NOMO-1 treated with dmso at 0.1 percent for 144 hours (cell line): ENCODE measurements around the gene GLRA3.
"Not testable (repeated sequence)": the region's sequence is repeated elsewhere in the genome, so short reads cannot be mapped to it uniquely, and the experiment has no call there.

ENCODE experiments used
- DNase-seq: peaks from one replicate; lab custom pipeline; 2025; ENCODE audit not compliant: unreplicated experiment; lab: John Stamatoyannopoulos, UW

Gene GLRA3

DNA sequence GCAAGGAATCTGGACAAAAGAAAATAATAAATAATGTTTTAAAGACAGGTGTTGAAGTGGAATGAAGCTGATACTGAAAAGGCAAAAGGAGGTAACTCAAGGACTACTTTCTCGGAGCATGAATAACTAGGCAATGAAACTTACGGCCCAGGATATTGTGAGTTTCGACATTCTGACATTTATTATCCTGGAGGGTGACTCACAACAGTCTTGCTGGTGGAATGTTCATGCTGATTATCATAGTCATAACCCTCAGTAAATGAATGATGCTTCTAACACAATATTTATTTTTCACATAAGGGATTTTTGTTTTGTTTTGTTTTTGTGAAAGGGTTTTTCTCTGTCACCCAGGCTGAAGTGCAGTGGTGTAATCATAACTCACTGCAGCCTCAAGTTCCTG is 159.8 kb downstream of the GLRA3 start:
- no peak for DNase-seq

DNA sequence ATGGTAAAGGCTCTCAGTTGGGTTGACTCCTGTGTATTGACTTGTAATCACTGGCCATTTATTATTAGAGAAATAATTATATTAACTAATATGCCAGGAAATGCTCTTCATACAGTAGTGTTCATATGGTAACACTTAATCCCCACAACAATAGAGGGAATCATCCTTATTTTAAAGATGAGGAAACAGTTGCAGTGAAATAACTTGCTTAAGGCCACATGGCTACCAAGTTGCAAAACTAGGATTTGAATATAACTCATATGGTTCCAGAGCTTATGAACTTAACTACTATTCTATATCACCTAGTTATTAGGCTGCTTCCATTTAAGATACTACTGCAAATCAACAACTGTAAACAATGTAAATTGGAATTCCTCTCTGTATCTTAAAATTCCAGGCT is 163.2 kb downstream of the GLRA3 start:
- no peak for DNase-seq

DNA sequence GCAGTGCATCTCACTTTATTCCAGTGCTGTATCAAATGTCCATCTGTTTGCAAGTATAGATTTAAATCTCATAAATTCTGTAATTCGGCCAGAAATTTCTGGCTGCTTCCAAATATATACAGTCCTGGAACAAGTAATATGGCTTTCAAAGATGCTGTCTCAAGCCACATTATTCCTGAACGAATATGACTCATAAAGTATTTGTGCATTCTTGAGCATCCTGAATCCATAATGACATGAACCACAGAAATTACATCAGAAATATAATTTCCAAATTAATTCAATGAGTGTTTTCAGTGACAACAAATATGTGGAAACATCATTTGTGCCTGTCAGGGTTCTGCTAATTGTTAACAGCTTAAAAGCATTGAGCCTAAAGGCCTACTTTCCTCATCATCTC is 165.8 kb downstream of the GLRA3 start:
- DNase-seq = no peak

DNA sequence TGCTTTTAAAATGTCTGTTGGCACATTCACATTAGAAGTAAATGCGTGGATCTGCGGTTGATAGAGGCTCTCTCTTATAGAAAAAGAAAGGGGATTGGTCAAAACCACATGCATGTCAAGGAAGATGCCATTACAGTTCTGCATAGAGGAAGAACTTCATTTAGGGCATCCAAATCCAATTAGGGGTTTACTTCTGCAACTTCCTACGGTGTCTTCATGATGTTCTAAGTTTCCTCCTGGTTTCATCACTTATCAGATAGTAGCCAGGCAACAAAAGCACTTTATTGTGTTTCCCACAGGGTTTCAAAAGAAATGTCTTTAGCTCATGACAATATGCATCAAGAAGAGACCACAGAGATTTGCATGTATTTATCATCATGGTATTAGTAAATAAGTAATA is 170.8 kb downstream of the GLRA3 start:
- no peak for DNase-seq

DNA sequence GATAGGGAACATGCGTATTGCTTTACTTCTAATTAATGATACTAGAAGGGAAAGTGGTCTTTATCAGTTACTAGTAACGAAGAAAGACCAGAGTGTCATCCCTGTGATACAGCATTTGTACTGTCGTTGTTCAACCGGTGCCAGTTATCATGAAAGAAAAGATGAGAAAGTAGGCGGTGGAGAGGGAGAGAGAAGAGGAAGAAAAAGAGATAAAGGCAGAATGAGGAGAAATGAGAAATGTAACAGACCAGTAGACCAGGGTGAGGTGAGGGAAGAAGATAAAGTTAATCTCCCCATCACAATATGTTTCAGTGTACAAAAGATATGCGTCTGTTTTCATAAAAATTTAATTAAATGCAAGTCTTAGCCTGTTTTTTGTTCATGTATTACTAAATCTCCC is 171.6 kb downstream of the GLRA3 start:
- no peak for DNase-seq

DNA sequence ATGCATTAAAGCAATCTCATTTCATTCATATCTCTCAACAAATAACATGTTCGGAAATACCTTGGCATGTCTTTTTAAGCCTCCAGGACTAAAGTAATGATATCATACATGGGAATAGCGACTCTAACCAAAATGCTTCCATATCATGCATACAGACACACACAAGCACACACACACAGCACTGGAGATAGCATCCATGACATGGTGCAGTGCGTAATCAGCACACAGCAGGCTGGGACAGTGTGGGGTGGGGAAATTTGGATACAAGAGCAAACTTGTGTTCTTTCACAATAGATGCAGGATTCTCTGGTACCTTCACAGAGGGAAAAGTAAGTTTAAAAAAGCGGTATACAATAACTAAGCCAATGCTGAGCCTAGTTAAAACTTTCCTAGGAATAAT is 174.4 kb downstream of the GLRA3 start:
- DNase-seq = no peak

DNA sequence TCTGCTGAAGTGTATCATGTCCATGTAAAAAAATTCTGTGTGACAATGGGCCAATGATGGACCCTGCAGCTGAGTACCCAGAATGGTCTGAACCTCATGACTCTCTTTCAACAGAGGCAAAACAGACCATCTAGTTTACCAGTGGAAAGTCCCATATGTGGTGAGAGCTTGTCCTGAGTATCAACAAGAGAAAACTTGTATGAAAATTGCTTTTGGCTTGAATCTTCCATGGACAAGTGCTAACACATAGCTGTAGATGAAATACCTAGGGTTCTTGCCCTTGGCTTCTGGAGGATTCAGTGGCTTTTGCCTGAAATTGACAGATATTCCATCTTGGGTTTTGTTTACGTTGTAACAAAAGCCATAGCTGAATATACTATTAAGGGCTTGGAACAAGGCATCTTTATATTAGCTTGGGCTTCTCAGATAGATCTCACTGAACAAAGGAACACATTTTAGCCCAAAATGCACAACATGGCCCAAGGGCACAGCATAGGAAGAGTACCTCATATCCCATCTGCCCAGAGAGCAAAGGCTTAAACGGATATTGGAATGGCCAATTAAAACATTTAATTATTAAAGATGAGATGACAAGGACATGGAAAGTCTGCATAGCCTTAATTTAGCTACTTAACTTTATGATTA is 178.2 kb downstream of the GLRA3 start:
- DNase-seq = no peak

DNA sequence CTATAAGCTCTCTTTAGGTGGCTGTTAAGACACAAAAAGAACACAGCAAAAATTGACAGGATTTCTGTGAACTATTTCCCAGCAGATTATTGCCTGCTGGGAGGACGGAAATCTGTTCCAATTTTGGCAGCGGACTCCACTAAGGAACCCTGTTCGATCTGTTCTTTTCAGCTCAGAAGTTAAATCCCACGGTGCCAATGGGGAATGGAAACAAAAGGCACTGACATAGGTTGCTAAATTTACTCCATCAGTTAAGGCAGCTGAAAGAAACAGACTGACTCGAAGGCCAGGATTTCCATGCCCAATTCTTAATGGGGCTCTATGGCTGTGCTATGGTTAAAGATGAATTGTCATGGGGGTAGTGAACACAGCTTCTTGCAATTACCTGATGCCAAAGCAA is 180.2 kb downstream of the GLRA3 start:
- no peak for DNase-seq

DNA sequence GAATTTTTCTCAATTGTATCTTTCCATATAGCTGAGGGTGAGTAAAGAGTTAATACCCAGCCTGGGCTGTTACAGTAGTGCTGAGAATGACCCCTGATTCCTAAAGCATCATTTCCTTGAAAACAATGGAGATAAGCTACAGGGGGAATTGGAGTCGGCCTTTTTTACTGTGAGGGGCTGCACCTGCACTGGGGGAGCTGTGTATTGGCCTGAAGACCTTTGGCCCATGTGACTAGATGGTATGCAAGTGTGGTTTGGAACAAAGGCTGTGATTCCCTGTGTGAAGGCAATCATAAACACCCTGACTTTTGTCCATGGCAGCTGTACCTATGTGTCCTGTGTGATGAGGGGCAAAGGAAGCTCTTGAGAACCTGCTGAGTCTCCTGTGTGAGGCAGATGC is 182.7 kb downstream of the GLRA3 start:
- no peak for DNase-seq

DNA sequence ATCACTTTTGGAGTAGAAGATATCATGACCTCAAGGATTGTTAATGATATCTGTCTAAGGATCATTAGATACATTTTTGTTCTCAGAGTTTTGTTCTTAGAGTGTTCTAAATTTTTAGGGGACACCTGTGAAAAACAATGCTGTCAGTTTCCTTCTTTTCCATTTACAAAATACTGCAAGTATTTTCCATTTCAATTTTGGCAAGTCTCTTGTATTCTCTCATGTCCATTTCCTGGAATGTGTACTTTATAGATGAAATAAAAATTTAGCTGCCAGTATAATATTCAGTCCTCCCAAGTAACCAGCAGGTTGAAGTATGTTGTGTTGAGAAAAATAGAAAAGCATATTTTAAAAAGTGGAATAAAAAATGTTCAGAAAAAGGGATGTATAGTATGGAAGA is 188.9 kb downstream of the GLRA3 start:
- no peak for DNase-seq

DNA sequence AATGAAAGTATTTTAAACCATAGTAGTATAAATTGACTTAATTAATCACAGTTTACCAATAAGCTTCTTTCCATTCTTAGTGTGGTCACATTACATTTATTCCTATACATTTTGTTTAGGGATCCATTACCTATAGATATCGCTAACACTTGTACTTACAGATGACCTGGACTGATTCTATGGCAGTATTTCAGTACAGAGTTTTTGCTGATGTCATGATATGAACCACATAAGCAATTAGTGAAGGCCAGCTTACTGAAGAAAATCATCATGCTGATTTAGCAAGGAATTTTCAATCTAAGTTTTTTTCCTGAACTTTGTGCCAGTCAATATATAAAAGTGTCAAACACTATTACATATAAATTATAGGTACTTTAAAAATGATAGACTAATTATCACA is 193.3 kb downstream of the GLRA3 start:
- no peak for DNase-seq

DNA sequence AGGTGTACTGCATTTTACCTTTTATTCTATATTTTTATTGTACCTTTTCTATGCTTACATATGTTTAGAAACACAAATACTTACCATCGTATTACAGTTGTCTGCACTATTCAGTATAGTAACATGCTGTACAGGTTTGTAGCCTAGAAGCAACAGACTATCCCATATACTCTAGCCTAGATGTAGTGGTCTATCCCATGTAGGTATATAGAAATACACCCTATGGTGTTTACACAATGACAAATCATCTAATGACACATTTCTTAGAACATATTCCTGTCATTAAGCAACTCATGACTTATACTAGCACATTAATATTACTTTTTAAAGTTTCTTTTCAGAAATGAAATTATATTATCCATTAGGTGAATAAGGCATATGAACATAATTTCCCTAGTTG is 195.6 kb downstream of the GLRA3 start:
- DNase-seq = no peak

DNA sequence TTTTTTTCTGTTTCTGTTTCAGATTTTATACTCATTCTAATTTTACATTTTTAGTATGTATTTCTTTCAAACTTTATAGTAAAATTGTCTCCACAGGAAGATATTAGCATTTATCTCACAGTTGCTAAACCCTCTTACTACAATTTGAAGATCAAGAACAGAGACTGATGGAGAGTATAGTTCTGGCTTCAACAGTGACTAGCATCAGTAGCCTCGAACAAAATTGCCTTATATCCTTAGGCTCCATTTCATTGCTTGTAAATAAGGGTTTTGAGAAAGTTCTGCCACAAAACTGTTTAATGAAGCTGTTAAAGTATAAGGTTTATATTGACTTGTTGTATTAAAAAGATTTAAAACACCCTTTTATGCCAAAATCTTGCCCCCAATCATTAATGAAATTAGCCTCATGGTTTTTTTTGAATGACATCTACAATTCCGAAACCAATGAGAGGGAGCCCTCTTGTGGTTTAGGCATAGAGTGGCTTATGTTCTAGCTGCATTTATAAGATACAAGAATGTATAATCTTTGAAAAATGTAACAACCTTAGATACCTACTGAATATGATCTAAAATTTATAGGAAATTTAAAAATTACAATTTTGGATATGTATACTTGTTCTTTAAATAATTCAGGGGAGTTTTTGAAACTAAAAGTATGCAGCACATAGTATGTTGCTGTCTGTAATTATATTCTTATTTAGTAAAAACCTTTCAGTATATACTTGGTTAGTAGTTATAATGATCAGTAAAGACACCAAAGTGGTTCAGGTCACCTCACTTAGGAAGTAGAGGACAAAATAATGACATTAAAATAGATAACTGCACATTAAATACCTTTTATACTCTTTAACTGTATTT is 196.9 kb downstream of the GLRA3 start:
- DNase-seq = peak; percentile 7

DNA sequence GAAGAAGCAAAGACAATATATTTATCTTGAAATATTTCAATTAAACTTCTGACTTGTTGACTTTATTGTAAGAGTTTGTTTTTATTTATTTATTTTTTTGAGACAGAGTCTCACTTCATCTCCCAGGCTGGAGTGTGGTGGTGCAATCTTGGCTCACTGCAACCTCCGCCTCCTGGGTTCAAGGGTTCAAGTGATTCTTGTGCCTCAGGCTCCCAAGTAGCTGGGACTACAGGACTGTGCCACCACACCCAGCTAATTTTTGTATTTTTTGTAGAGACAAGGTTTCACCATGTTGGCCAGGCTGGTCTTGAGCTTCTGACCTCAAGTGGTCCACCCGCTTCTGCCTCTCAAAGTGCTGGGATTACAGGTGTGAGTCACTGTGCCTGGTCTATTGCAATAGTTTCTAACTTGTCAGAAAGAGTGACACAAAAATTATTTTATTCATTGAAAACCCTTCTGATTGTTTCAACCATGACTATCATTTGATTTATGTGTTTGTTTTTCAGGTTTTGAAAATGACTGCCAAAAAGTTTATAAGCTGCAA is 199.1 kb downstream of the GLRA3 start:
- DNase-seq = not testable (repeated sequence)

DNA sequence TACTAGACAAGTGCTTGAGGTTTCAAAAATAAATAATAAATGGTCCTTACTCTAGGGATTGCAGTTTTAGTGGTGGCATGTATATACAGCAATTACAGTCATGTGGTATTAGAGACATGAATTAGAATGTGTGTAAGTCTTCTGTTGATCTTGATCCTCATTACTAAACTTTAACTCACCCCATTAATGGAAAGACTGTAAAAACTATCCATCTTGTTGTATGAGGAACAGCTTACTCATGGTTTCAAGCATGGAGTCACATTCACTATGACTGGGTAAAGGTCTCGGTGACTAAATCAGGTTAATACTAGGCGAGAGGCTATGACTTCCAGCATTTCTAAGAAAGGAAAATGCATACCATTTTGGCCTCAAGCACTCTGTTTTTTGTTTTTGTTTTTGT is 199.8 kb downstream of the GLRA3 start:
- DNase-seq = no peak

DNA sequence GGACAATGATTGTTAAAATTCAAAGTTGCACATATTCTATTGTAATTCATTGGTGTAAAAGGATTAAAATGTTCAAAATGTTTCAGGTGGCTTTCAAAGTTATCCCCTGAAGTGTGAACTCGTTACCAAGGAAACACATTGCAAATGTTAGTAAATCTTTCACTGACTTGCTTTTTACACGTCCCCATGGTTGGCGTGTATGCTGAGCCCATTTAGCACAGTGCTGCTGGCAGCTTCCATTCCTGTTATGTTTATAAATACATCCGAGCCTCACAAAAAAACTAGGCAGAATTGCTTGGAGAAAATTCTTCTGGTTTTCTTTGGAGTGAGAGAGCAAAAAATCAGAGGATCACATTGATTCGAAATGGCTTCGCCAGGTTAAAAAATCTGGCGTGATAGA is 200.9 kb downstream of the GLRA3 start:
- no peak for DNase-seq

DNA sequence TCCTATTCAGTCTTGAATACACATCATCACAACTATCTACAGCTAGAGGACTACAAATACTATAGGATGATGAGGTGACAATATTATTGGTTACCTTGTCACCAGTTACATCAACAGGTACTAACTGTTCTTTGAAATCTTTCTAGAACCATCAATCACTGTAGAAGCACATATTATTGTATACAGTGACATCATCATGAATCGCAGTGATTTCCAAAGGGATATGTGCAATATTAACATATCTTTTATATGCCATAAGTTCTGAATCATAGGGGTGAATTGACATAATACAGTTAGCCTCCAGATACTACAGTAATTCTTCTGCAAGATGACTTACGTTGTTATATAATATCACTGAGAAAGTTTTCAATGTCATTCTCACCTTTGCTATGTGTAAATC is 201.6 kb downstream of the GLRA3 start:
- DNase-seq = no peak

DNA sequence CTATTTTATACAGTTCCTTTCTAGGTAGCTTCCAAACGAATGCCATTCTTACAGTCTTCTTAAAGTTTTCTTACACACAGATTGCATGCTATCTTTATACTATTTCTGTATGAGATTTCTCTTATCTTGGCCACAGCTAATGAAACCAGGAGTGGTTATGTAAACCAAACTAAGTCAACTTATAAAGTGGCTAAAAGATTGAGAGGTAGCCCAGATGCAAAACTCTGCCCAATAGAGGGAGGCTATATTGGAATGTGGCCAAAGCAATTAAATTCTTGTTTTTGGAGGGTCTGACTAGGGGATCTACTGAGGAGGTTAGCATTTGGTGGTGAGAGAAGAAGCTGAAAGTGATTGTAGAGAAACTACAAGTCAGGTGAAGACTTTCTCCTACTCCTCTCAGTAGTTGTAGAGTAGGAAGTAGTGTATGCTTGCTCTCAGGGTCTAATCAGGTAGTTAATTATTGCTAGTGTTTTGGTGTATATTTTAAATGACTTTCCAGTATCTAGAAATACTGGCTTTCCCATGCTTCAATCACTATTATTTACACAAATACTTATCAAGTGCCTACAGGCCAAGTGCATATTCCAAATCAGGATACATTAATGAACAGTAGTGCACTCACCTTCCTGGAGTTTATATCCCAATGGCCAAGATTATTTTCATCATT is 202.6 kb downstream of the GLRA3 start:
- no peak for DNase-seq

DNA sequence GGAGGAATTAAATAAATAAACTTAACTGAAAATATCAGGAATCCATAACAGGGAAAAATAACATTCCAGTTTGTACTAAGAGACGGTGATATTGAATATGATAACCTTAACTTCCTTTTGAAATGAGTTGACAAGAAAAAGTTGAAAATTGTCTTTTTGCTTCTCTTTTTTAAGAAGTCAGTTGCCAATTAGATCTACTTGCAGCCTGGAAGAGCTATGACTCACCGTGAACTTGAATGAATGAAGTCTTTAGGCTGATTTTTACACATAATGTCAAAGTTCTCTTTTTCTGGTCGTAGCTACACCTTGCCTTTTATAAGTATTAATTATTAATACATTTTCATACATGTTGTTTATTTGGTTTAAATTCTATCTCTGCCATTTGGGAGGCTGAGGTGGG is 212.4 kb downstream of the GLRA3 start:
- peak; percentile 68 for DNase-seq

DNA sequence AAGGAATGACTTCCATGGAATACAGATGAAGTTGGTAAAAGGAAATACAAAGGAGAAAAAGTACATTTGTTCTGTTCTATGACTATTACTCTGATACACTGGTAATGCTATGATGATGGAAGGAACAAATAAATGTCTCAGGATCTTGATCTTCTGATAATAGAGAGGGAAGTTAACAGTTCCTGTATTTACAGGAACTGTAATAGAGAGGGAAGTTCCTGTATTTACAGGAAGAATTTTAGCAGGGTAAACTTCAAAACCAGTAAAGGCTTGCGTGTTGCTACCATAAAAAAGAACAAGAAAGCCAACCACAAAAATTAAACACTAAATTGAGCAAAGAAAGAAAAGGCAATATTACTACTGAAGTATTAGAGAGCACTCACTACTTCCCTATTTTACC is 215.1 kb downstream of the GLRA3 start:
- peak; percentile 70 for DNase-seq

DNA sequence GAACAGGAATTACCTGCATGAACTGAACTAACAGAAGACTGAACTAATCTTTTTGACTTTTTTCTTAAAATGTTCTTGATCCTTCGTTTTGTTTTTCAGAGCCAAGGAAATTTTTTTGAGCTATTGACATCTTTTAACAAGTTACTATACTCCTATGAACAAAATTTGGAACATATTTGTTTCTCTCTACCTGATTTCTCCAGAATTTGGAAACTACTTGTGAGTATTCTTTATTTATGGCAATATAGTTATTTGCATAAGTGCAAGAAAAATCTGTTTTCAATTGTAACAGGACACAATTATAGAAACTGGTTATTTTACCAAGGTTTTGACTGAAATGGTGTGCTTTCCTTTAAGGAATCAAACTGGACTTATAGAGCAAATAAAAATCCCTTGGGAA is 217.3 kb downstream of the GLRA3 start:
- no peak for DNase-seq

DNA sequence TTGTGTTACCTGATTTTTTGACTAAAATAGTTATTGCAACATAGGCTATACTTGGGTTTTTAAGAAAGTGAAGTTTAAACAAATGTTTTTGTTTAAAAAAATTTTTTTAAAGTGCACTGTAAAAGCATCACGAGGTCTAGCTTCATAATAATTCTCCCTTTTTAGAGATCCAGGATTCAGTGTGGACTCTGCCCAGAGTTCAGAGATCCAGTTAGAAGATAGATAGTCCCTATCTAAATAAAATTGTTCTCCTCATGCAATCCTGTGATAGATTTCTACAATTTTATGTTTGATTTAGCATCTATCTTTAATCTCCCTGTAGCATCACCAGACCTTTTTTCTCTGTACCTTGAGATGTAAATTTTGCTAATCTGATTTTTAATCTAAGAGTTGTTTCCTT is 221.3 kb downstream of the GLRA3 start:
- DNase-seq = no peak
